GM19025 (cell line): ENCODE data around the gene BOLA3.
"Not testable (repeated sequence)": the region's sequence is repeated elsewhere in the genome, so short reads cannot be mapped to it uniquely, and the experiment has no call there.

Experiments used
- ATAC-seq: cut with Tn5 transposase; IDR thresholded peaks from one replicate; pipeline ENCODE4 v1.9.1; 2021; ENCODE audit warnings: mild to moderate bottlenecking, low read depth, moderate library complexity; ENCODE audit not compliant: unreplicated experiment

BOLA3 gene

DNA sequence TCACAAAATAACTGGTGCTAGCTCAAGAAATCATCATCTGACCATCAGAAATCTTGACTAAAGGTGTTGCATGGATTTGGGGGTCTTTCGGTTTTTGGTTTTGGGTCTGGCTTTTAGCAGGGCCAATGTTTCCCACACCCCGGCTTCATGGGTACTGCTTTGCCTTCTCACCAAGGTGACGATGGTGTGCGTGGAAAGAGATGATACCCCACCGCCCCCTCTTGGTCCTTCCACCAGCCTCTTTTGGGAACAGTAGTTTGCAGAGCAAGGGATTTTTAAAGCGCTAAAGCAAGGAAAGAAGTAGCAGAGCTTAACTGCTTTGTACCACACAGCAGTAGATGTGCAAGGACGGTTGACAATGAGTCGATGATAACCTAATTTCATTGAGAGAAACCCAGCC is 42.3 kb downstream of the BOLA3 start:
- ATAC-seq = no peak

DNA sequence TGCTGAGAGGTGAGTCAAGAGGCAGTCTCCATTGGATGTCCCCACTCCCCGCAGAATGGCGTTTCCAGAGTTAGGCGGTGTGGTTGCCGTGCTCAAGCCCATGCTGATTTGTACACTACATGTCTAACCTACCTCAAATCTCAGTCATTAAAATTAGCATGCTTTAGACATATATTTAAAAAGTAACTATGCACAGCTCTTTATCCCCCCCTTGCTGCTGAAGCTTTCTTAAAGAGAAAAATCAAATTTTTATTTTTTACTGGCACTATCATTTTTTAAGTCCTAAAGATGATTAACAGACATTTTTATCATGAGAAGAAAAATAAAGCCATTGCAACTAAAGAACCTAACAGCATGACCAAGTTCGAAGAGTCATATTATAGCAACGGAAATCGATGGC is 42.9 kb downstream of the BOLA3 start:
- no peak for ATAC-seq

DNA sequence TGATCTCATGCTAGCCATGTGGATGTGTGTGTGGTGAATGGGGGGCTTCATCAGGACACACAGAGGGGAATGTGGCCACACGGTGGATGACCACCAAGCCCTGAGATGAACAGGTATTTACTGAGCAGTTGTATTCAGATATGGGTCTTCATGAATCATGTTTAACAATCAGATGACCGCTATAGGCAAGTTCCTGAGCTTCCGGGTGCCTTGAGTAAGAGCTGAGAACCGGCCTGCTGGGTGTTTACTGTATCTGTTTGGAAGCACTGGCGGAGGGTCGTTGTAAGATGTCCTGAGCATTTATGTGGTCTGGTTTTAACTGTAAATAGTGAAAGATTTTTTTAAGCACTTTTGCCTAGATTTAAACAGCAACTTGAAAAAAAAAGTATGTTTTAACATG is 43.9 kb downstream of the BOLA3 start:
- ATAC-seq = no peak

DNA sequence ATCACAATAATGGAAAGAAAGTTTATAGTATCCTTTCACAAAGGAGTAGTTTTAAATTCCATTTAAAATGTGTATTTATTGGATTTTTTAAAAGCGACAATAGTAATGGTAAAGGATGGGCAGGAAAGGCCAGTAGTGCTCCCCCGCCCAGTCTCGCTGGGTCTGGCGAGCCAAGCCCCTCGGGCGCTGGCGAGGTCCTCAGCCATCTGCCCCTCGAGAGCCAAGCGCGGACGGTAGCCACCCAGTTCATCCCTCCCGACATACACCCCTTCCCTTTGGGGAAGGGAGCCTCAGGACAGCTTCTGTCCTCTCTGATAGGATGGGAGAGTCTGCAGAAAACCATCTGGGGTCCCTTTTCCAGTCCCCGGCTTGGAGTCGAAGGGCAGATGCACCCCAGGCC is 45.2 kb downstream of the BOLA3 start:
- ATAC-seq = no peak

DNA sequence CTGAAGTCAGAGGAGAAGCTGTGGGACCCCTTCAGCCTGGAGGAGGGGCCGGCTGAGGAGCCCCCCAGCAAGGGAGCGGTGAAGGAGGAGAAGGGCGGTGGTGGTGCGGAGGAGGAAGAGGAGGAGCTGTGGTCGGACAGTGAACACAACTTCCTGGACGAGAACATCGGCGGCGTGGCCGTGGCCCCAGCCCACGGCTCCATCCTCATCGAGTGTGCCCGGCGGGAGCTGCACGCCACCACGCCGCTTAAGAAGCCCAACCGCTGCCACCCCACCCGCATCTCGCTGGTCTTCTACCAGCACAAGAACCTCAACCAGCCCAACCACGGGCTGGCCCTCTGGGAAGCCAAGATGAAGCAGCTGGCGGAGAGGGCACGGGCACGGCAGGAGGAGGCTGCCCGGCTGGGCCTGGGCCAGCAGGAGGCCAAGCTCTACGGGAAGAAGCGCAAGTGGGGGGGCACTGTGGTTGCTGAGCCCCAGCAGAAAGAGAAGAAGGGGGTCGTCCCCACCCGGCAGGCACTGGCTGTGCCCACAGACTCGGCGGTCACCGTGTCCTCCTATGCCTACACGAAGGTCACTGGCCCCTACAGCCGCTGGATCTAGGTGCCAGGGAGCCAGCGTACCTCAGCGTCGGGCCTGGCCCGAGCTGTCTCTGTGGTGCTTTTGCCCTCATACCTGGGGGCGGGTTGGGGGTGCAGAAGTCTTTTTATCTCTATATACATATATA is 46.0 kb downstream of the BOLA3 start:
- no peak for ATAC-seq

DNA sequence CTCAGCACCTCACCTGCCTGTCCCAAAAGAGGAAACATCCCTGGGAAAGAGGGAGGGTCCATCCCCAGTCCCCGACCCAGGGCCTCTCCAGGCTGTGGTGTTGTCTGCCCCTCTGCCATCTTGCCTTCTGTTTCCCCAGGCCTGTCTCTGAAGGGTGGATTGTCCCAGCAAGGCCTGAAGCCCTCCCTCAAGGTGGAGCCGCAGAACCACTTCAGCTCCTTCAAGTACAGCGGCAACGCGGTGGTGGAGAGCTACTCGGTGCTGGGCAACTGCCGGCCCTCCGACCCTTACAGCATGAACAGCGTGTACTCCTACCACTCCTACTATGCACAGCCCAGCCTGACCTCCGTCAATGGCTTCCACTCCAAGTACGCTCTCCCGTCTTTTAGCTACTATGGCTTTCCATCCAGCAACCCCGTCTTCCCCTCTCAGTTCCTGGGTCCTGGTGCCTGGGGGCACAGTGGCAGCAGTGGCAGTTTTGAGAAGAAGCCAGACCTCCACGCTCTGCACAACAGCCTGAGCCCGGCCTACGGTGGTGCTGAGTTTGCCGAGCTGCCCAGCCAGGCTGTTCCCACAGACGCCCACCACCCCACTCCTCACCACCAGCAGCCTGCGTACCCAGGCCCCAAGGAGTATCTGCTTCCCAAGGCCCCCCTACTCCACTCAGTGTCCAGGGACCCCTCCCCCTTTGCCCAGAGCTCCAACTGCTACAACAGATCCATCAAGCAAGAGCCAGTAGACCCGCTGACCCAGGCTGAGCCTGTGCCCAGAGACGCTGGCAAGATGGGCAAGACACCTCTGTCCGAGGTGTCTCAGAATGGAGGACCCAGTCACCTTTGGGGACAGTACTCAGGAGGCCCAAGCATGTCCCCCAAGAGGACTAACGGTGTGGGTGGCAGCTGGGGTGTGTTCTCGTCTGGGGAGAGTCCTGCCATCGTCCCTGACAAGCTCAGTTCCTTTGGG is 47.2 kb downstream of the BOLA3 start:
- ATAC-seq = no peak

DNA sequence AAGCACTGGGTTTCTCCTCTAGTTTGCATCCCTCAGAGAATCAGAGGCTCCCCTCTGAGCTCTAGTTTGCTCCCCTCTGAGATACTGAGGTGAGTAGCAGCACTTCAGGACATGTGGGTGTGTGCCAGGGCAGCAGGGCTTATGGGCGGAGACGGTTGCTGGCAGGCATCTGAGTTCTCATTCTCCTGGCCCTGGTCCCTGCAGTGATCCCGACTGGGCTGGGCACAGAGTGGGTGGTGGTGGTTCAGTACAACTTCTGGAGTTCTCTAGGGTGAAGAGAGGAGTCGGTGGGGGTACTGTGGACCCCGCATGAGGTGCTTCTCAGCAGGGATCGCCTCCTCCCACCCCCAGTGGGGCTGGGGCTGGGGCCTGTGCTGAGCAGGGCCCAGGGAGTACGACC is 47.9 kb downstream of the BOLA3 start:
- no peak for ATAC-seq

DNA sequence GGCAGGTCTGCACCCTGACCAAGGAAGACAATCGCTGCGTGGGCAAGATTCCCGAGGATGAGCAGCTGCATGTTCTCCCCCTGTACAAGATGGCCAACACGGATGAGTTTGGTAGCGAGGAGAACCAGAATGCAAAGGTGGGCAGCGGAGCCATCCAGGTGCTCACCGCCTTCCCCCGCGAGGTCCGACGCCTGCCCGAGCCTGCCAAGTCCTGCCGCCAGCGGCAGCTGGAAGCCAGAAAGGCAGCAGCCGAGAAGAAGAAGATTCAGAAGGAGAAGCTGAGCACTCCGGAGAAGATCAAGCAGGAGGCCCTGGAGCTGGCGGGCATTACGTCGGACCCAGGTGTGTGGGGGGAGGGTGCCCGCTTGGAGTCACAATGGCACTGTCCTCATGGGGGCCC is 48.4 kb downstream of the BOLA3 start:
- no peak for ATAC-seq

DNA sequence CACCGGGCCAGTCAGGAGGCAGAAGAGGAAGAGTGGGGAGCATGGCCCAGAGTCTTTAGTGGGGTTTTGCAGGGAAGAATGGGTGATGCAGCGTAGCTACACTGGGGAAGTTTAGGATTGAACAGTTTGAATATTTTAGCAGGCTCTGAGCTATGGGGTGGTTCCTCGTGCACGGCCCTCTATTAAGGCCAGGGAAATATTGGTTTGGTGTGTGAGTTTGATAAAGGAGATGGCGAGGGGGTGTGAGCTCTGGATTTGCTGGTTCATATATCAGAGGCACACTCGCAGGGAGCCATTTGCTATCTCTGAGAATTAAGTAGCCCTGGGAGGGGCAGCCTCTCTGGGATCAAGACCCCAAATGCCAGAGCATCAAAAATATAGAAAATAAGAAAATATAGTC is 50.1 kb downstream of the BOLA3 start:
- ATAC-seq = no peak

DNA sequence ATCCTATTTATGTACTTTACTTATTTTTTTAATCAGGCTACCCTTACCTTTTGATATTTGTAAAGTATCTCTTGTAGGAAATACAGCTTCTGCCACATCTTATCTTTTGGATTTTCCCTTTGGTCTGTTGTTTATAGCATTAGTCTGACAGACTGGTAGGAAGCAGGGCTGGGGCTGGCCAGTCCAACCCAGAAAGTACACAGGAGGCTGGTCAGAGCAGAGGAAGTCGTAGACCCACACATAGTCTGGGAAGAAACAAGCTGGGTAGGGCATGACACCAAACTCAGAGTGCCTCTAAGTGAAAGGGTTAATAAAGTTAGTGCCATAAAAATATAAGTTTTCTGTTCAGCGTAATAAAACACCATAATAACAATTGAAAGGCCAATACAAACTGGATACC is 51.7 kb downstream of the BOLA3 start:
- no peak for ATAC-seq

DNA sequence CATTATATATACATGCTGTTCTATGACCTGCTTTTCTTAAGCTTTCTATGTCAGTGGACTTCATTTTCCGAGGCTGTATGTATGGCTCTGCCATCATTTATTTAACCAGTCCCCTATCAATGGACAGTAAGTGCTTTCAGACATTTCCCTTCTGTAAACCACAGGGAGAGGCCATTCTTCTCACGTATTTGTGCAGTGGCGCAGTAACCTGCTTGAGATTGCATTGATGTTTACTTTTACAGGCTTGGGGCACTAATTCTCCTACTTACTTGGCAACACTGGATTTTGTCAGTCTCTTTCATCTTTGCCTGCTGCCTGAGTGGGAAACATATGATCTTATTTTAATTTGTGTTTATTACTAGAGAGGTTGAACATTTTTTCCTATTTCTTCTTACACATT is 52.1 kb downstream of the BOLA3 start:
- no peak for ATAC-seq

DNA sequence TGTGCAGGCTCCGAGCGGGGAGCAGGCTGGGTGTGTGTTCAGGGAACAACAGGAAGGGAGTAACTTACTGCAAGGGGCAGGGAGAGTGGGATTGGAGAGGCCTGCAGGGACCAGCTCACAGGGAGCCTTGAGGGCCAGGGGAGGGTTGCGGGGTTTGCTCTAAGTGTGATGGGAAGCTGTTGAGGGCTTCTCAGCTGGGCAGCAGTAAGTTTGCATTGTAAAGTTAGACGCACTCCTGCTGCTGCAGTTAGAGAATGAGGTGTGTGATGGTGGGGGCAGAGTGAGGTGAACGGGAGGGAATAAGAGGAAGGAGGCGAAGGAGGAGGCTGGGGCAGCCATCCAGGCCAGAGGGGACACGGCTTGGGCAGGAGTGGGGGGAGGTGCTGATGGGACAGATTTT is 53.4 kb downstream of the BOLA3 start:
- no peak for ATAC-seq

DNA sequence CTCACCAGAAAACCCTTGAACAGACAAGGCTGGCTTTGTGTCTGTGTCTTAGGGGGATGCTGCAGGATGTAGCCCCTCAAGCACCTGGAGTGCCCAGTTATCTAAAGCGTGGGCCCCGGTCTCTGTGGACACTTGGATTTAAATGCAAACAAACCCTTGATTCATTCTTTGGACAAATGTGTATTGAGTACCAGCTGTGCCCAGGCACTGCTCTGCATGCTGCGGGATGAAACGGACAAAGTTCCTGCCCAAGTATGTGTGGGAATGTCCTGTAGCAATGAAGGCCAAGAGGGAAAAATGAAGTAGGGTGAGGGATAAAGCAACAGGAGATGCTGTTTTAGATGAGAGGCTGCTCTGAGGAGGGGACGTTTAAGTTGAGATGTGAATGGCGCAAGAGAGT is 53.9 kb downstream of the BOLA3 start:
- no peak for ATAC-seq

DNA sequence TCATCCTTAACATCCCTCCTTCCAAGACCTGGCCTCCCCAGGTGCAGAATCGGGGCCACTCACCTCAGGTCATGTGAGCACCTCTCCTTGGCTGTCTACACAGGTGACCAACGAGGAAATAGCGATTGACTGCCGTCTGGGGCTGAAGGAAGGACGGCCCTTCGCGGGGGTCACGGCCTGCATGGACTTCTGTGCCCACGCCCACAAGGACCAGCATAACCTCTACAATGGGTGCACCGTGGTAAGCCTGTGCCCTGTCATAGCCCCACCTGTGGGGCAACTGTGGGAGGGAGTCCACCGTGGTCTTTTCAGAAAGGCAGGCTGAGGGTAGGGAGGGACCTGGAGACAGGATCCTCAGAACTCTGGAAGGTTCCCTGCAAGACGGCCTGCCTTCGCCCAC is 54.3 kb downstream of the BOLA3 start:
- no peak for ATAC-seq

DNA sequence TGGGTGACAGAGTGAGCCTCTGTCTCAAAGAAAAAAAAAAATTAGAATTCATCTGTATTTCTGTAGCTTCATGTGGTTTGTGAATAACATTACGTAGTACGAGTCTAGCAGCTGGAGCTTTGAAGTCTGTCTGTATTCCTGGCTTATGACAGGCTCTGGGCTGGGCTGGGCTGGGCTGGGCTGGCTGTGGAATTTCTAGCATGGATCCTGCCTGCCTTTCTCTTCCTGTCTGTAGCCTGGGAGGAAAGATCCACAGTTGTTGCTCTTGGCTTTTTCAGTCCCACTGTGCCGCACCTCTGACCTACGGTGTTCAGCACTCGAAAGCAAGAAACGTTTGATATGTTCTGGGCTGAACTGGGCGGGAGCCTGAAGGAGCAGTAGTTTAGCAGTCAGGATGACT is 55.4 kb downstream of the BOLA3 start:
- ATAC-seq = no peak

DNA sequence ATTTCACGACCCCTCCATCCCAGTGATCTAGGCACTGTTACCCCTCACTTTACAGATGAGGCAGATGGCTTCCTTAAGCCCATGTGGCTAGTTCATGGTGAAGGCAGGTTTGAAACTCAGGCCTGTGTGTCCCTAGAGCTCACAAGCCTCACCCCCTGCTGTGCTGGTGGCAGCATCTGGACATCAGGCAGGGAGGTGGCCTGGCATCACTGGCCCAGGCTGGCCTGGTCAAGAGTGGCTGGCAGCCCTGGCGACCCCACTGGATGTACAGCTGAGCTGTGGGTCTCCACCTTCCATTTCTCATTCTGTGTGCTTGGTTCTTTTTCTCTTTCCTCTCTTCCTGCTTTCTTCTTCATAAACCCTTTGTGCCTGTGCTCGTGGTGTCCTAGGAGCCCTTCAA is 56.3 kb downstream of the BOLA3 start:
- no peak for ATAC-seq

DNA sequence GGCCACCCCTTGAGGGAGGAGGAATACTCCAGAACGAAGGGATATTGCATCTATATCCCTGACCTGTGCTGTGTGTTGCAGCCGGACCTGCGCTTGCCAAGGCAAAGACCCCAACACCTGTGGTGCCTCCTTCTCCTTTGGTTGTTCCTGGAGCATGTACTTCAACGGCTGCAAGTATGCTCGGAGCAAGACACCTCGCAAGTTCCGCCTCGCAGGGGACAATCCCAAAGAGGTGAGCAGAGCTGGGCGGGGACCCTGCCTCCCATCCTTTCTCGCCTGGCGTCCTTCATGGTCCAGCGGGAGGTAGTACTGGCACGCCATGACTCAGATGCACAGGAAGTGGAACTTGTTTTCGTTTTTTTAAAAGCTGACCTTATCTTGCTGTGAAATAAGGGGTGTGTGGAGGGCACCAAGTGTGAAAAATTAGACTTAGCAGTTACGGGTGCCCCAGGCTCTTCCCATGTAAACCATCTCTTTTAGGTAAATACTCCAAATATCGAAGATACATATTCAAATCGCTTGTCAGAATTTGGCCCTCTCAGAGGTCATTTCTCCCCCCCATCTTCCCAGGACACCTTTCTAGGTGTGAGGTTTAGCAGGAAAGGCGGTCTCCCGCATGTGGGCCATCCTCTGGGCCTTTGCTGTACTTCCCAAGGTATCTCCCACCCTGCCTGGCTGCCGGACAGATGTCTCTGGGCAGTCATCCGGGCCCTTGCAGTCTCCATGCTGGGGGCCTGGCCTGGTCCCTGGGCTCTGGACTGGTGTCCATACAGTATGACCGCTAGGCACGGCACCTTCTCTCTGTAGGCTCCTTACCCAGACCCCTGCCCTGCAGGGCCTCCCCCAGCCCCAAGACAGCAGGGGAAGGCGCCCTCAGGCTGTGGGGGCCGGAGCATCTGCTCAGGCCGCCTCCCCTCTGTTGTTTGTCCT is 57.6 kb downstream of the BOLA3 start:
- ATAC-seq = no peak

DNA sequence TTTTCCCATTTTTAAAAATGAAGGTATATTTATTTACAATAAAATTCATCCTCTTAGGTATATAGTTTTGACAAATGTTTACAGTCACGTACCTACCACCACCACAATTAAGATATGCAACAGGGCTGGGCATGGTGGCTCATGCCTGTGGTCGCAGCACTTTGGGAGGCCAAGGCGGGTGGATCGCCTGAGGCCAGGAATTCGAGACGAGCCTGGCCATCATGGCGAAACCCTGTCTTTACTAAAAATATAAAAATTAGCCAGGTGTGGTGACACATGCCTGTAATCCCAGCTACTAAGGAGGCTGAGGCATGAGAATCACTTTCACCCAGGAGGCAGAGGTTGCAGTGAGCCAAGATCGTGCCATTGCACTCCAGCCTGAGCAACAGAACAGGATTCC is 59.0 kb downstream of the BOLA3 start:
- ATAC-seq = not testable (repeated sequence)

DNA sequence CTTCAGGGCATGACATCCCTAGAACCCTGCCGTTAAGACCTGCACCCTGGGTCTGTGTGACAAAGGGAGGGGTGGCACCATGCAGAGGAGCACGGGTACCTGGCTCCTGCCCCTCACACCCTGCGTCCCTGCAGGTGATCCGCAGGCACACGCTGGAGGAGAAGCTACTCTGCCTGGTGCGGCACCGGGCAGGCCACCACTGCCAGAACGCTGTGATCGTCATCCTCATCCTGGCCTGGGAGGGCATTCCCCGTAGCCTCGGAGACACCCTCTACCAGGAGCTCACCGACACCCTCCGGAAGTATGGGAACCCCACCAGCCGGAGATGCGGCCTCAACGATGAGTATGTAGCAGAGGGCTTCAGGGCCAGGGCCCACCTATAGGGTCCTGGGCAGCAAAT is 60.0 kb downstream of the BOLA3 start:
- ATAC-seq = no peak

DNA sequence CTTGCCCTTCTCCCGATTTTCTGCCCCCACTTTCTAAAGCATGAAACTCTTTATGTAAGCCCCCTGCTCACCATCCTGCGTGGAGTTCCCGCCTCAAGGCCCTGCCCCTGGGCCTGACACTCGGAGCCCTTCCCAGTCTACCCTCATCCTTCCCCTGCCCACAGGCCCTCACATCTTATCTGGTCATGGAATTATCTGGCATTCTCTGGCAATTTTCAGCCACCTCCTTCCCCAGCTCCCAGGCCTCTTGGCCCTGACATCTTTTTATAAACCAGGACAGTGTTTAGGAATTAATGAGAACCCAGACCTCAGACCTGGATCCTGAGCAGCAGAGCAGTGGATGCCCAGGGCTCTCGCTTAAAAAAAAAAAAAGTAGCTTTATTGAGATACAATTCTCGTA is 61.7 kb downstream of the BOLA3 start:
- no peak for ATAC-seq
